Ovary (tissue), 3 donors: ENCODE results near the gene PPP1R14C.

Source experiments
- CTCF ChIP-seq, 3 donors: fragments of 450-650 bp in 2 of 3; fragments of 200-600 bp in 1 of 3; IDR thresholded peaks; one replicate each; pipeline versions ENCODE4 v1.5.1 to v1.8.0; 2016 to 2022; ENCODE audit warnings: antibody characterized with exemption in 3 of 3, mild to moderate bottlenecking in 1 of 3
- POLR2A ChIP-seq: fragments of 450-650 bp; IDR thresholded peaks from one replicate; pipeline ENCODE4 v1.6.1; 2017; ENCODE audit warnings: antibody characterized with exemption, mild to moderate bottlenecking, moderate library complexity
- donor health status: DM: no; HTN: no; CAD: no.

DNA sequence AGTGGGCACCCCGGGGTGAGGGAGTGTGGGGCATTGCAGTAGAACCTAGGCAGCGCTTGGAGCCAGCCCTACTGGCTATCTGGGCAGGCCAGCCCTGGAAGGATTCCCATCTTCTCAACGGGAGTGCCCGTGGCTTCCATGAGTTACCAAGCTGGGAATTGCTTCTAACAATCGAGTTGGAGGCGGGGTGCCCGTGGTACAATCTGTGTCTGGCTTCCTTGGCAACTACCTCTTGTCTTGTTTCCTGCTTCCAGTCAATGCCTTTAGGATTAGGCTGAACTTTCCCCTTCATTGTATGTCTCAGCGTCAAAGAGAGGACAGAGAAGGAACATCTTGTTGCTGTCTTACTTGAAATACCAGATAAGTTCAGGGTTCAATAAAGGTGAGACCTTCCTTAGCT lies 33.3 kb downstream of the PPP1R14C start:
- TF ChIP-seq CTCF (IDR thresholded peaks at IDR 0.05): no peak
- no peak for TF ChIP-seq POLR2A
